CD4-positive, alpha-beta T cell treated with Interleukin-4 for 4 hours (primary cell): ENCODE measurements around the gene CD44.

Experiments used
- DNase-seq: peaks from one replicate; pipeline ENCODE4 v3.0.0-alpha.2; 2020

CD44 gene

DNA sequence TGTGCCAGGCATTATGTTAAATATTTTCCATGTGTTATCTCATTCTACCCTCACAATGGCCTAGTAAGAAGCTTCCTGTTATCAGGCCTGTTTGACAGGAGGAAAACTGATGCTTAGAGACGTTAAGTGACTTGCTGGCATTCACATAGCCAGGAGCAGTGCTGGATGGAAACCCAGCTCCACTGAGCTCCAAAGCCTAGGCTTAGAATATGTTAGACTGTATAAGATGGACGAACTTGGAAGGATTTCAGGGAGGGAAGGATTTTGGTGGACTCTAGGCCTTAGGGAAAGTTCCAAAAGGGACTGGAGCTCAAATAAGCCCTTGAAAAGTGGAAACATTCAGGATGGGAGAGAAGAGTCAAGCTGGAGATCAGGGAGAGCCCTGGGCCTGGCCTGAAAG lies 2.1 kb downstream of the CD44 start:
- DNase-seq = no peak

- DNase-seq = no peak
Measured at GRCh38 chr11:35141571-35141971, 2.6 kb downstream of the CD44 start.

DNA sequence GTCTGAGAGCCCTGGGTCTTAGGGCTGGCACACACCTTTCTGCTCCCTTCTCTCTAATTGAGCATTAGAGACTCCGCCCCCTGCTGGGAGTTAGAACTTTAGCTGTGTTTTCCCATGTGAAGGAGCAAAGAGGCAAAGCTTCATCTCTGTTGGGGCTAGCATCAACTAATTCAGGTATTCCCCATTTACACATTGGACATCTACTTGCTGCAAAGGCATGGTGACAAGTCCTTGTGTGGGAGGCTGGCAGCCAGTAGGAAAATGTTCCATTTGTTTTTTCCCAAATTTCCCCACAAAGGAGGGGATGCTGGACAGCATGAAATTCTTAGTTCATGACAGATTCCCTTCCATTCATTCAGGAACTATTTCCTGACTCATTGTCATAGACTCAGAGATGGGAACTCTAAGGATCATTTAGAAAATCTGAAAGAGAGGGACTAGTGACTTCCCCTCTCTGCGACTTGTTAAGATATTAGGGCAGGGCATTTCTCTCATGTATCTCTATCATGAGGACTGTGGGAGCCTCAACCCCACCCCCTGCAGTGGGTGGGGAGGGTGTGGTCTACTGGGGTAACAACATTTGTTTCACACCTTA lies 3.6 kb downstream of the CD44 start:
- peak; percentile 77 for DNase-seq

- DNase-seq = no peak
Measured at GRCh38 chr11:35143297-35144135, 4.5 kb downstream of the CD44 start.

GRCh38 chr11:35144136-35144741 lies 5.3 kb downstream of the CD44 start:
- peak; percentile 83 for DNase-seq

- no peak for DNase-seq
Measured at GRCh38 chr11:35144806-35145205, 5.8 kb downstream of the CD44 start.

GRCh38 chr11:35145271-35145670 lies 6.3 kb downstream of the CD44 start:
- peak; percentile 79 for DNase-seq

DNA sequence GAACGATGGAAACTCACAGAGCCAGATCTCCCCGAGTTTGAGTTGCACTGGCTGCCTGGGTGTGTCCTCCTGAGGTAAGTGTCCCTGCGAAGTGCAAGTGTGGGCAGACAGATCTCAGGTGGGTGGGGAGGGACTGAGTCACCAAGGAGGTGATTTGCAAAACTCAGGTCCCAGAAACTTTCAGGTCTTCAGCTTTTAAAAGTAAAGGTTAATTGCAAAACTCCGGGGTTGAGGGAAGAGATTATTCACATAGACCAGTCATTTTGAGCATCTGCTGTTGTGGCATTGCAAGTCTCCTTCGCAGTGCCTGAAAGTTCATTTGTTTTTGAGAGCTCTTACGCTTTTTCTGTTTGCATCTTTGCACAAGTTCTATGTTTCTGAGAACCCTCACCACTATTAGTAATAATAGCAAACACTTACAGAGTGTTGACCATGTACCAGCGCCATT lies 7.1 kb downstream of the CD44 start:
- DNase-seq = peak; percentile 89

GRCh38 chr11:35146711-35147110 lies 7.7 kb downstream of the CD44 start:
- no peak for DNase-seq

DNA sequence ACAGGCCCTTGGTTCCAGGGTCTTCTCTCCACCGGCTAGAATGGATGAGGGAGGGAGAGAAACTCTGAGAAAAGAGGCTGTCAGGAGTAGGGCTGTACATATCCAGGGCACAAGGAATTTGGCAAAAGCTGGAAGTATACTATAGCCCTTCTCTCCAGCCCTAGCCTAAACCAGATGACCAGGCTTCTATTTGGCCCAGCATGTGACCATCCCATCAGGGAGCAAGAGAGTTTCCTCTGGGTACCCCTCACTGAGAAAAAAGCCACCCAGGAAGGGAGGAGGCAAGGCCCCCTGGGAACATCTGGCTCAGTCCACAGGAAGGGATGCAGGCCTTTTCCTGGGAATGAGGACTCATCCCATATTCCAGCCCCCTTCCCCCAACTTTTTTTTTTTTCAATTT lies 8.3 kb downstream of the CD44 start:
- no peak for DNase-seq

DNA sequence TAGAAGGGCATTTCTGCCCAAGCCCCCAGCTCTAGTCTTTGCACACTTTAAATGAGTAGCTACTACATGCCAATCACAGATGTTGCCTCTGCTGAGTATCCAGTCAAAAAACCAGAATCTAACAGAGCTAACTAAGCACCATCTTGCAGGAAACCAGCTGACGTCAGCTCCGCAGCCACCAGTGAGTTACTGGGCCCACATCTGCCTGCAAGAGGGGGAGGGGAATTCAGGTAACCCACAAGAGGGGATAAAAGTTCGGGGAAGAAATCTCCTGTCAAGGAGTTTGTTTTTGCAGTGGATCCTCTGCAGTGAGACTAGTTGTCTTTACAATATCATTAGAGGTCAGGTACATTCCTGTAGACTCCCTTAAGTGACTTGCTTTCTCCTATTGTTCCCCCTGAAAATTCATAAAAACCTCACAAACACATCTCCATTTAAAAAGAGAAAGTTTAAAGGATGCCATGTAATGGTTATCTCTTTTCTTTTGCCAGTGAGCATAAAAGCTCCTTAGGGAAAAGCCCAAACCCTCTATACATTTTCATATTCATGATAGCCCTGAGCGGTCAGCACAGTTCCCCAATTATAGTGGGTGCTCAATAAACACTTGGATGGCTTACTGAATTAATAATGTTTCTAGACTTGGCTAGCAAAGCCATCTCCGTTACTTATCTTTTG lies 9.3 kb downstream of the CD44 start:
- DNase-seq = no peak

- no peak for DNase-seq
Measured at GRCh38 chr11:35150454-35150853, 11.5 kb downstream of the CD44 start.

DNA sequence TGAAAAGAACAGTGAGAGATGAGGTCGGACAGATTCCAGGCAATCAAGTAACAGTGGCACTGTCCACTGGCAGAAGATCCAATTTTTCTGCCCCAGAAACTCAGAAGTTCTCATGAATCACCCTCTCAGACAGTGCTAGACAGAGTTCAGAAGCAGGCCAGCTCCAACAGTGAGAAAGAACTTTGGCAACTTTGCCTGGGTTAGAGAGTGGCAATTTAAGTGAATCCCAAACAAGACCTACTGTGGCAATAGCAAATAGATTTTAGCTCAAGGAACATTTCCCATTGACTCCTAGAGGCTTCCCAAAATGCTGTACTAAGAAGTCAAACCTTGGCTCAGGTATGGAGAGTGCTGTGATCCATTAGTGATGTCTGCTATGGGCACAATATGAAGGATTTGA lies 12.3 kb downstream of the CD44 start:
- DNase-seq = no peak

DNA sequence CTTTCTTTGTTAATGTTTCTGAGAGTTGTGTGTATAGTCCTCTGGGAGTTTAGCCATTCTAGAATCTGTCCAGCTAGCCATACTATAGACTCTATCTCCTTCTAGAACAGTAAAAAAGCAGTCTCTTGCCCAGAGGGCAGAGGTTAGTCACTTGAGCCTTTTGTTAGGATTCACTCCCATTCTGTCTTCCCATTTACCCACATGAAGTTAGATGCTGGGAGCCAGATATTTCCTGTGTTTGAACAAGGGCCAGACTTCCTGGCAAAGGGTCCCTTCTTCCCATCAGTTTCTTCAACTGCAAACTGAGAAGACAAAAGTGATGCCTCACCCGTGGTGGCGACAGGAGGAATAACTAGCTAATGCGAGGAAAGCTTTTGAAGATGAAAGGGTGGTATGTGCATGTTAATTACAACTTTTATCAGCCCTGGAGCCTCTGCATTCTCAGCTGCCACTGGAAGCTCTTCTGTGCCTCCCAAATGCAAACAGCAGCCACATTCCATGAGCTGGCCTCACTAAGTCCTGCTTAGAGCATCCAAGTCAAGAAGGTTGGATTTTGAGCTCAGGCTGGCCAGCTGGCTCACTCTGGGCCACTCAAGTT lies 12.8 kb downstream of the CD44 start:
- no peak for DNase-seq

DNA sequence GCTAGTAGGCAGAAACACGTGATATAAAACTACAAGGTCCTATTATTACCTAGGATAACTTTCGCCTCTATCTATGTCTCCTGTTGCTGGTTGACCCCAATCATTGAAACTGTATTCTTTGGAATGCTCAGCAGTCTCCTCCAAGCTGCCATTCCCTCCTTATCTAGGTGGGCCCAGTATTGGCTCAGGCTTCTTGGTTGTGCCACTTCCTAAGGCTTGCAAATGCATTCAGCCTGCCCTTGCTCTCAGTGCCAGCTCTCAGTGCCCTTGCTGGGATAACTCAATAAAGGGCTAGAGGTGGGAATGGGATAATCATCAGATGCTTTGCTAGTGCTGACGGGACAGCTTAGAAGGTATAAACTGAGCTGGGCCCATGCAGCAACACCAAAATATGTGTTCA lies 13.6 kb downstream of the CD44 start:
- no peak for DNase-seq

DNA sequence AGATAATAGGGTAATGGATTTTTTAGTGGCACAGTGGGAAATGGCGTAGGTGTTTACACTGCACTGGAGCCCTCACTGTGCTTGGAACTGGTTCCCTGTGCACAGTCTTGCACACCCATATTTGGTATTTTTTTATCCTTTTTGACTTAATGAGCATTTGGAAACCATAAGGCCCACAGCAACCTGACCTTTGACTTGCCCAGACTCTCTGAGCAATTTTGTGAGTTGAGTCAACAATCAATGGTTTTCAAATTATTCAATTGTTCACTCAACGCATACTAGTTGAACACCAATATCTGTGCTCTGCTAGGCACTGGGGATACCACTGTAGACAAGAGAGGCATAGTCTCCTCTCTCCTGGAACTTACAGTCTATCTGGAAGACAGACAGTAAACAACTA lies 14.3 kb downstream of the CD44 start:
- no peak for DNase-seq

DNA sequence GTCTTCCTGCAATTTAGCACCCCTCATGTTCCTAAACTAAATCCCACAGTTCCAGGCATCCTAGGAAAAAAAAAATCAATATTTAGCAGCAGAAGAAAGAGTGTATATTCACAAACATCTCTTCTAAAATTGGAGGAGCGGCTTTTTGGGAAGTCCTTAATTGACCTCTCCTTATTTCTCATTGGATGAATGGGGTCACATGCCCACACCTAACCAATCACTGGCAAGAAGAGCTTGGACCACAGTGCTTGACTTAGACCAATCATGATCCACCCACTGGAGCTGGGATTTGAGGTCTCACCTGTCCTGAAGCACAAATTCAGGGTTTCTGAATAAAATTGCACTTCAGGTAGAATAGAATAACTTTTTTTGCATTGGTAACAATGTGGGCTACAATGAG lies 16.0 kb downstream of the CD44 start:
- no peak for DNase-seq

DNA sequence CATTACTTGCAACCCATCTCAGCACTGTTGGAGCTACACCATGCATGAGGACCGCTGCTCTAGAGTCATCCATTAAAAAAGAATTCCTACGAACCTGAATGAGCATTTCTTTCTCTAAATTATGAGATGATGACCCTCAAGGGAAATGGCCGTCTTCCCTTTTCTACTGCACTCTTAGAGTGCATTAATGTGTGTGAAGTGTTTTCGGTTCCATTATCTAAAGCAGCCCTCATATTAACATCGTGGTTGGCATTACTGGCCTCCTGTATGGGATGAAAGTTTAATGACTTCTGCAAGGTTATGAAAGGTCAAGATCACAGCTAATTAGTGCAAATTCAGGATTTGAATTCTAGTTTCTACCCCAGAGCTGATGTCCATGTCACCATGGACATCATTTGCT lies 16.7 kb downstream of the CD44 start:
- DNase-seq = no peak

DNA sequence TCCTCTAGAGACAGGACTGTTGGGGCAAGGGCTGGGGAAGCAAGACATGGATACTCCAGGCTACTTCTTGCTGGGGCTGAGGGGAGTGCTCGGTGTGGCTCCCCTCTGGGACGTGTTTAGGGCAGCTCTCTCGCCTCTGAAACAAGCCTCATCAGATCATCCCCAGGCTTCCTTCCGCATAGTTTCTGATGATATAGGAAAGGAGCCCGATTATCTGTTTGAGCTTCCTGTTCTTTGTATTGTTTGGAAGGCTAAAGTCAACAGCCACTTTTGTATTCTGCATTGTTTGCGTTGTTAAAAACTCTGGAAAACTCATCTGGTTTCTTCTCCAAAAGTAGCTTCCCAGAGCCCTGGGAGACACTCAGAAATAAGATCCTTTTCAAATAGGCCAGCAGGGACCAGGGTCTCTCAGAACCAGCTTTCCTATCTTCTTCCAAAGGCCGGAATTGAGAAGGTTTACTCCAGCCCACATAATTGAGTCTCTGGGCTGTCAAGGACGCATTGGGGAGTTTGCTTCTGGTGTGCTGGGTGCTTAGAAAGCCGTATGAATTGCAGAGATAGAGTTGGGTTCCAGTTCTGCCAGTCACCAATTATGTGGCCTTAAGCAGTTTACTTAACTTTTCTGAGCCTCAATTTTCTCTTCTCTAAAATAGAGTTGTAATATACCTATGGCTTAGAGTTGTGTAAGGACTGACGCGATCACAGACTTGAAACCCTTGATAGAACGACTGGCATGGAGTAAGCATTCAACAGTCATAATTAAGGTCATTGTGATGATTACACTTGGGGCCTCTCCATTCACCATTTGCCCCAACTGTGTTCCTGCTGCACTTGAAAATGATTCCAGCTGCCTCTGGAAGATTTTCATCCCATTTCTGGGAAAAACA lies 19.1 kb downstream of the CD44 start:
- no peak for DNase-seq

GRCh38 chr11:35158701-35159510 lies 19.9 kb downstream of the CD44 start:
- no peak for DNase-seq

- no peak for DNase-seq
Measured at GRCh38 chr11:35160246-35160824, 21.4 kb downstream of the CD44 start.
